GM23248 (cell line): ENCODE results near the gene PCSK4.

Experiments used
- EZH2 ChIP-seq: fragments of 200-600 bp; sonication (generic); IDR thresholded peaks from 2 replicates; pipeline ENCODE4 v1.6.1; 2018; ENCODE audit warnings: antibody characterized with exemption, mild to moderate bottlenecking; ENCODE audit not compliant: insufficient read depth, poor library complexity, severe bottlenecking
- EZH2phosphoT487 ChIP-seq: fragments of 200-600 bp; sonication (generic); IDR thresholded peaks from 2 replicates; pipeline ENCODE4 v1.6.1; 2018; ENCODE audit warnings: antibody characterized with exemption, moderate library complexity, mild to moderate bottlenecking, low read depth; ENCODE audit not compliant: insufficient read depth

DNA sequence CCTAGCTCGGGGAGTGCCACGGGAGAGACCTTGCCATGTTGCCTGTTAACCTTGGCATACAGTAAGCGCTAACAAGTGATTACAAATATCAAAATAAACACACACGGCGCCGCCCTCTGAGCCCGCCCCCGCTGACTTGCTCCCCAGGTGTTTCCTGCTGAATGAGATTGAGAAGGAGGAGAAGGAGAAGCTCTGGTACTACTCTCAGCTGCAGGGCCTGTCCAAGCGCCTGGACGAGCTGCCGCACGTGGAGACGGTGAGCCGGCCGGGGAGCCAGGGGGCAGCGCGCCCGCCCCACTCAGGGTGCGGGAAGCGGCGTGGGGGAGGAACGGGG lies 35.2 kb downstream of the PCSK4 start:
- no peak for TF ChIP-seq EZH2phosphoT487
- TF ChIP-seq EZH2: no peak
